ENCODE results near the gene ZNF446.
"Not testable (repeated sequence)": the region's sequence is repeated elsewhere in the genome, so short reads cannot be mapped to it uniquely, and the experiment has no call there.

ZNF446 gene

DNA sequence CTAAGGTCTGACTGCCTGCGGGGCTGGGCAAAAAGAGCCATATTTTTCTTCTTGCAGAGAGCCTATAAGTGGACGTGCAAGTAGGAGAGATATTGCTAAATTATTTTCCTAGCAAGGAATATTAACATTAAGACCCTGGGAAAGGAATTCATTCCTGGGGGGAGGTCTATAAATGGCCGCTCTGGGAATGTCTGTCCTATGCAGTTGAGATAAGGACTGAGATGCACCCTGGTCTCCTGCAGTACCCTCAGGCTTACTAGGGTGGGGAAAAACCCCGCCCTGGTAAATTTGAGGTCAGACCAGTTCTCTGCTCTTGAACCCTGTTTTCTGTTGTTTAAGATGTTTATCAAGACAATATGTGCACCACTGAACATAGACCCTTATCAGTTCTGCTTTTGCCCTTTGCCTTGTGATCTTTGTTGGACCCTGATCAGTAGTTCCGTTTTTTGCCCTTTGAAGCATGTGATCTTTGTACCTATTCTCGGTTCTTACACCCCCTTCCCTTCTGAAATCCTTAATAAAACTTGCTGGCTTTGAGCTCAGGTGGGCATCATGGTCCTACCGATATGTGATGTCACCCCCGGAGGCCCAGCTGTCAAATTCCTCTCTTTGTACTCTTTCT, 31.6 kb downstream of the ZNF446 start:
- not testable (repeated sequence) for DNase-seq

DNA sequence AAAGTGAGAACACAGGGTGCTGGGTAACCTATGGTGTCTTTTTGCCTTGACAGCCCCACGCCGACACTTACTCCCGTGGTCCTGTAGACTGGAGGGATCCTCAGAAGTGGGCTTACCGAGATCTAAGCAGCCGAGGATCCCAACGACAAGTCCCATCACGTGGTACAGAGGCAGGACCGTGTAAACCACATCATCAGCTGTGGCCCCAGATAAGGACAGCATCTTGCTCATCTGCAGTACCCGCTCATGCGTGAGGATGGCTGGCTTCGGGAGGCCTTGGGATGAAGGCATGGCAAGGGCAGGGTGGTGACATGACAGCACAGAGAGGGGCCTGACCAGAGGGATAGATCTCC, 33.6 kb downstream of the ZNF446 start:
- no peak for DNase-seq

DNA sequence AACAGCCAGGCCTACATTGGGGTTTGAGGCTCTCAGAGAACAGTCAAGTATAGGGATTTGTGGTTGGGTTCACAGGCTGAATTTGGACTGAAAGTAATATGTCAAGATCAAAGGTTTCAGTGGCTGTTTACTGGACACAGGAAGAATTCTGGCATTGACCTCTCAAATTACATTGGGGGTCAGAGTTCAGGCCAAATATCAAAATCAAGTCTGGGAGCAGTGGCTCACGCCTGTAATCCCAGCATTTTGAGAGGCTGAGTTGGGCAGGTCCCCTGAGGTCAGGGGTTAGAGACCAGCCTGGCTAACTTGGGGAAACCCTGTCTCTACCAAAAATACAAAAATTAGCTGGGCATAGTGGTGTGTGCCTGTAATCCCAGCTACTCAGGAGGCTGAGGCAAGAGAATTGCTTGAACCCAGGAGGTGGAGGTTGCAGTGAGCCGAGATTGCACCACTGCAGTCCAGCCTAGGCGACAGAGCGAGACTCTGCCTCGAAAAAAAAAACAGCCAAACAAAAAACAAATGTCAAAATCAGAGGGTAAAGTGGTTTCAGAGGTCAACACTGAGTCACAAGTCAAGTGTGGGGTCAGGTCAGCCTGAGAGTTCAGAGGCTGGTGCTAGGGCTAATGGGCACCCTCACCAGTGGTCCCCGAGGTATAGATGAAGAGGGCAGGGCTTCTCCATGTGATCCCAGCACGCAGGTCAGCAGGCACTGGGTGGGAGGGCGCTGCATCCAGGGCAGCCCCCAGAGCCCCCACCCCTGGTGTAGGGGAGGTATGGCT, 34.1 kb downstream of the ZNF446 start:
- no peak for DNase-seq

DNA sequence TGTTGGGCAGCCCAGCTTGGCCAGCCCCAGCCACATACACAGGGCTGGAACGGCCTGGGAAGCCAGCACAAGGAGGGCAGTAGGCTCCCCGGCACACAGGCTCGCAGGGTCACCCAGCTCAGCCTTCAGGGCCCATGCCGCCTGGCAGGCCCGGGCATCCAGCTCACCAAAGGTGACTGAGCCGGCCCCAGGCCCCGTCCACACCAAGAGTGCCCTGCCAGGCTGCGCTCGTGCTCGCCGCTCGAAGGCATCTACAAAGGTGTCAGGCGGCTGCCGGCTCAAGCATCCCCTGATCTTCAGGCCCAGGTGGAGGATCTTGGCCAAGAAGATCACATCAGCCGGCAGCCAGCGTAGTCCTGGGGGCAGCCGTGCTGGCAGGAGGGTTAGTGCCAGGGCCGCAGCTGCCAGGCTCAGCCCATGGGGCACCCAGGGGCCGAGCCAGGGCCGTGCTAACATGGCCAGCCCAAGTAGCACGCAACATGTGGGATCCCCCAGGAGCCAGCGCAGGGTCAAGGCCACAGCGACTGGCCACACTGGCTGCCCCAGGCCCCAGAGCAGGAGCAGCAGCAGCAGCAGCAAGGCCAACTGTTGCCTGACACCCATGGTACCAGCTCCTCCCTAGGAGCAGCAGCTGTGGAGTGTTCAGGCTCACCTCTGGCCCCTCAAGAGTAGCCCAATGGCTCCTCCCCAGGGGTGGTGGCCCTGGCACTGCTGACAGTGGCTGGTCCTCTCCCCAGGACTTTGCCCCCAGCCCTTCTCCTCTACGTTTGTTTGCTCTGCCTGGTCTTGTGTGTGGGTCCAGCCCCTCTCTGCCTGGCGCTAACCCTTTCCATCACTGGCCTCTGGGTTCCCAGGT, 35.4 kb downstream of the ZNF446 start, which contains the start of gene SLC27A5:
Gene SLC27A5 (minus strand): TSS at position 640 of the 856 bp plus-strand sequence. CDS start 37 bp downstream, at position 603.
- no peak for DNase-seq

DNA sequence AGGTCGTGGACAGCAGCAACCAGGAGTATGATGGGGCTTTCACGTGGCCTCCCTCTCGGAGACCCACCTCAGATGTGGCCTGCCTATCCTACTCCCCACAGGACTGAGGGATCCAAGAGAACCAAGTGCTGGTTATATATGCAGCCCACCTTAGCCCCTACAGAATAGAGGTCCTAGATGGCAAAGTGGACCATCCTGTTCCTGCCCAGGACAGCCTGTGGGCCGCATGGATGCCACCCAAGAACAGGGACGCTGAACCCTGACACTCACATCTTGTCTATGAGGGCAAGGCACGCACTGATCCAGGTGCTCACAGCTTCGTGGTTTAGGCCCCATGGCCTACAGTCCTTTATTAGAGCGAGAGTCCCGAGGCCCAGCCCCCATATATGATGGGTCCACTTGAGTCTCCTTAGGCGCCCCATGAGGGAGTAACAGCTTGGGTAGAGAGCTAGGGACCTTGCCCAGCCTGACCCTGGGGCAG, 37.1 kb downstream of the ZNF446 start:
- no peak for DNase-seq

DNA sequence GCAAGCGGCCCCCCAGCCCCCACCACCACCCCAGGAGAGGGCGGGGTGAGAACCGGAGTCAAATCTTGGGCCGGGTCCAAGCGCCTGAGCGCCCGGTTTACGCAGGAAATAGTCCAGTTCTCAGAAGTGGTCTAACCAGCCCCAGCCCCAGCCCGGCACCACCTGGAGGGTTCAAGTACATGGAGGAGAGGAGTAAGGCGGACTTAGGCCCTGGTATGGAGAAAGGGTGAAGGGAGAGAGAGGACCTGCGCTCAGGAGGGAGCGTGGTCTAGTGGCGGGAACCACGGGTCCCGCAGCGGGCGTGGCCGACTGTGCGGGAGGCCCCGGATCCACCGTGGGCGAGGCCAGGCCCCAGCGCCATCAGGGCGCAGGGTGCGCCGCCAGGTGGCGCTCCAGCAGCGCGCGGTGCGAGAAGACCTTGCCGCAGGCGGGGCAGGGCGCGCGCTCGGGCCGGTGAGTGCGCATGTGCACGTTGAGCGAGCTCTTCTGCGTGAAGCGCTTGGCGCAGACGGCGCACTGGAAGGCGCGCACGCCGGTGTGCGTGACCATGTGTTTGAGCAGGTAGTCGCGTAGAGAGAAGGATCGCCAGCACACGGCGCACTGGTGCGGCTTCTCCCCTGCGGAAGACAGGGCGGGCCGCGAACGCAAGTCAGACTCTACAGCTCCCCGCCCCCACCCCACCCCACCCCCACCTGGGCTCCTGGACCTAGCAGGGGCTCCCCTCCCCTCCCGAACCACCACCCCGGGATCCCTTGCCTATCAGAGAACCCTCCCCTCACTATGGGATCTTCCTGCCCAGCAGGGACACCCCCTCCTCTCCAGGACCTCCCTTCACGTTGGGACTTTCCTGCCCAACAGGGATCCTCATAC, 37.8 kb downstream of the ZNF446 start:
- DNase-seq: peak; percentile 71

DNA sequence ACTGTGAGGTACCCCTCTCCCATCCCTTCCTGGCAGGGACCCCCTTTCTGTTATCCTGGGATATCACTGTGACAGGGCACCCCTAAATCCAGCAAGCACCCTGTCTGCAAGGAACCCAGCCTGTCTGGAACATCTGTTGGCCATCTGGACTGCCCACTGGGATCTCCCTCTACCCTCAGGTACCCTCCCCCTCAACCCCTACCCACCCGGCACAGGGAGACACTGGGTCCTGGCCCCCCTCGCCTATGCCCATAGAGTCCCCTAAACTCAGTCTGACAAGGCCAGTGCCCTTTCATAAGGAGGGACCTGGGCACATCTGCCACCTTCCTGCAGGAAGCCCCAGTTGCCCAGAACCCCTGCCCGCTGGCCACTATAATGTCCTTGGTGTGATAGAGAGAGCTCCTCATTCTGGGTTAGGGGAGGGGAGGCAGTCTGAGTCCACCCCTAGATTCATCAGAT, 38.4 kb downstream of the ZNF446 start:
- DNase-seq: no peak

DNA sequence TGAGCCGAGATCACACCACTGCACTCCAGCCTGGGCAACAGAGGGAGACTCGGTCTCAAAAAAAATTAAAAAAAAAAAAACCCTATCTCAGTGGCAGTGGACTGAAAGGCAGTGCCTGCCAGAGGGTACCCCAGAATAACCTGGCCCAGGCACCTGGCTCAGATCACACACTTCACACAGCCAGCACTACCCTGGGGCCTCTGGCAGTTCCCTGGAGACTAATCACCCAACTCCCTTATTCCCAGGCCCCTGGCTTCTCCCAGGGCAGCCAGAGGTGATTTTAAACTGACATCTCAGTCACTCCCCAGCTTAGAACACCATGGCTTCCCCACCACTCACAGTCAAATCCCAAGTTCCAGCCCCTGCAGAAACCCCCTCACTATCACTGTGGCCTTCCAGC, 39.1 kb downstream of the ZNF446 start:
- DNase-seq: no peak

DNA sequence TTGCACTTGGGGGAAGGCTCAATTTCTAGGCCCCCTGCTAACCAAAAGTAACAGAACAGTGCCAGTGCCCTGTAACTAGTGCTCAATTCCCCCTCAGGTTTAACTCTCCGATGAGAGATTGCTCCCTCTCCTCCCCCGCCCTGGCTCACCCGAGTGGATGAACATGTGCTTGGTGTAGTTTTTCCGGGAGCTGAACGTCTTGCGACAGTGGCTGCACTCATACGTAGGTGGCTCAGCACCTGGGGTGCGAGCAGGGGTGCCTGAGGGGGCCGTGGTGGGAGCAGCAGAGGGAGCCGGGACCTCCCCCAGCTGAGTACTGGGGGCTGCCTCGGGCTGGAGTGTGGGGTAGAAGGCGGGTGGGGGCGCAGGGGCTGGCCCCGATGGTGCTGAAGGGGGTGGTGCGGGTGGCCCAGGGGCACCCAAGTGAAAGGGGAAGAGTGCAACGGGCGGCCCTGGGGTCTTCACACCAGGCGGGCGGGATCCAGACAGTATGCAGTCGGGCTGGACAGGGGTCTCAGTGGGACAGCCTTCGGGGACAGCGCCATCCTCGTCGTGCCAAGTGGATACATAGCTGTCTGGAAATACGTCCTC, 40.2 kb downstream of the ZNF446 start:
- DNase-seq: no peak

DNA sequence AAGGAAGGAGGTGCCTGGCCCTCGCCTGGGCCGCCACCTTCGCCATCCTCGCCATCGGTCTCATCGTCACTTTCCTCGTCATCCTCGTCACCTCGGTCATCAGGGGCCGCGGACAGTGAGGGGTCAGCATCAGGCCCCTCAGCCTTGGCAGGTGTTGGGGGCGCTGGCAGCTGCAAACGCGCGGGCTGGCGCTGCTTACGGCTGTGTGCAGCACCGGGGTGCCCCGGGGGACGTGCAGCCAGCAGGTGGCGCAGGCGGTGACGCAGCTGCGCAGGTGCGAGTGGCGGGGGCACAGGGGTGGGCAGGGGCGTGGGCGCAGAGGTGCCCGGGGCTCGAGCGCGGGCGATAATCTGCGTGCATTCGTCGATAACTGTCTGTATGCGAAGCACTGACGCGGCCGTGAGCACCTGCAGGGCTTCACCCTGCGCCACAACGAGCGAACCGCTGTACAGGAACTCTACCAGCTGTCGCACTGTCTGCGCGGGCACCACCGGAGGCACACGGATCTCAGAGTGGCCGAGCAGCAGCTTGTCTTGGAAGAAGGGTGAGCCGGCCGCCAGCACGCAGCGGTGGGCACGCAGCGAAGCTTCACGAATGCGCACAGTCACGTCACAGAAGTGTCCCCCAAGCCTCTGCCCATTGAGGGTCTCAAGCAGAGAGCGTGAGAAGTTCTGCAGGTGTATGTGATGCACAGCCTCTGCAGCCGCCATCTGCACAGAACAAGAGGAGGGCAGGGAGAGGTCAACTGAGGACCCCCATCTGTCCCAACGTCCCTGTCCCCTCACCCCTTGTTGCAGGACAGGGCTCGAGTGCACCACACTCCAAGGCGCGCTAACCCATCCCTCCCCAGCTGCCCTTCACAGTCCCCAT, 41.0 kb downstream of the ZNF446 start:
- no peak for DNase-seq

DNA sequence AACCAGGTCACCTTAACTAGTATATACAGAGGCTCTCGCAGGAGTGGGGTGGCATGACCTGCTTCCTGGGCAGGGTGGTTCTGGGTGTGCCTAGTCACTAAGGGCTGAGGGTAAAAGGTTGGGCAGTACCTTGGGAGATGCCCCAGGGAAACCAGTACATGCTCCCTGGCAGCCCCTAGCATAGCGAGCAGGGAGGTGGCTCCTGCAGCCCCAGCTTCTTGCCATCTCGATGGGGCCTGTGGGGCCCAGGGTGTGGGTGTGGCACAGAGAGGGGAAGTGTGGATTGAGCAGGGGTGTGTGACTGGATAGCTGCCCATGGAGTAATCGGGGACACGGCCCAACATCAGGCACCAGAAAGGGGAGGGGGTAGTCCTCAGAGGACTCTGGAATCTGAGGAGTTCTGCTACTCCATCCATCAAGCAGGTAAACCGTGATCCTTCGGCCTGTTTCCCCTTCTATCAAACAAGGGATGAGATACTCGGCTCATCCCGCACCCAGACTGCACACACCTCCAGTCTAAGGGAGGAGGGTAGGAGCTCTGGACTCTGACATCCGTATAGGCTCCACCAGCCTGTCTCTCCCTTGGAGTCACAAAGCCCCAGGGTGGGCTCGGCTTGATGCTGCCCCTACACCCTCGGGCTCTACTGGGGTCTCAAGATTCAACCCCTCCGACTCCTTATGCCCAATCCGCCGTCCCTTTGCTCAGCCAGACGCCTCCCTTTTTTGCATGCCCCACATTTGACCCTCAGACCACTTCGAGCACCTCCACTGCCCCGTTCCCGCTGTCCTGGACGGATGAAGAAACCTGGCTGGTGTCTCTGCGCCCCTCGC, 42.3 kb downstream of the ZNF446 start:
- no peak for DNase-seq

DNA sequence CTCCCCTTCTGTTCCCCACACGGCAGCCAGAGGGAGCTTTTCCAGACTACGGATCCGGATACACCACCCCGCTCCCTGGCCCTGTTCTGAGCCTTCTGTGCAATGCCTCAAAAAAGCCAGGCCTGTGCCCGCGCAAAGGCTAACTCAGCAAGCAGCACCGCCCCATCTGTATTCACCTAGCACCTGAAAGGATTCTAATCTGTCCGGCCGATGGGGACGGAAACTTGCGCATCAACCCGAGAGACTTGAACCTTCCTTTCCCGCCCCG, 42.9 kb downstream of the ZNF446 start:
- peak; percentile 60 for DNase-seq

DNA sequence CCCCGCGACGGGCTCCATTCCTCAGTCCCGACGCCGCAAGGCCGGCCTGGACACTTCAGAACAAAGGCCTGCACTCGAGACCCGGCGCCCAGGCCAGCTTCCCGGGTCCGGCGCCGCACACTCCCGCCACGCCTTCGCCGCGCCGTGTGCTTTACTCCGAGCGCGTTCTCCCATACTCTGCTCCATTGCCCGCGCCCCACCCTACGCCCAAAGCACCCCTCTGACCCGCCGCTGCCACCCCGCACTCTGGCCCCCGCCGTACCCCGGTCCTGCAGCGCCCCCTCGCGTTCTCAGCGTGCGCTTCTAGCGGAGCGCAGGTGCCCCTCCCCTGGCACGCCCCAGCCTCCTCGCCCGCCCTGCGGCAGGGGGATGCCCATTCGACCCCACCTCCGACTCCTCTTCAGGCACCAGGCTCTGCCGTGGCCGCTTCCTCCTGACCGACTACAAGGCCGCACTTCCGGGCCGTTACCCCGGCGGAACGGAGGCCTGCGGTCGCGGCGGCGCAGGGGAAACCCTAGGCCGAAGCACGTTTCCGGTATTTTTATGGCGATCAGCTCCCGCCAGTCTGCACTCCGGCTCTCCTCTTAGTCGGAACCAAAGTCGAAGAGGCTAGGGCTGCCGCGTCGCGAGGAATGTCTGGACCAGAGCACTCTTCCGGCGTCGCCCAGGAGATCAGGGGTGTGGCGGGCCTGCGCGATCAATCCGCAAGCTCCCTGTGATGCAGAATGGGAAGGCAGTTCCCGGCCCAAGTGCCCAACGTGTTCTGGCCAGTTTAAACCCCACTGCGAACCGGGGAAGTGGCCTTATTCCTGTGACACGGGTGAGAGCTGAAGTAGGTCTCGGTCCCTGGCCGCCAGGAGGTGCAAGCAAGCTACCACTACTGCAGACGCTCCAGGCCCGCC, 43.5 kb downstream of the ZNF446 start, which contains the start of gene ZBTB45:
Gene ZBTB45 (minus strand): TSS at position 456 of the 902 bp plus-strand sequence. CDS start 2,137 bp downstream, outside the sequence.
- peak; percentile 91 for DNase-seq

DNA sequence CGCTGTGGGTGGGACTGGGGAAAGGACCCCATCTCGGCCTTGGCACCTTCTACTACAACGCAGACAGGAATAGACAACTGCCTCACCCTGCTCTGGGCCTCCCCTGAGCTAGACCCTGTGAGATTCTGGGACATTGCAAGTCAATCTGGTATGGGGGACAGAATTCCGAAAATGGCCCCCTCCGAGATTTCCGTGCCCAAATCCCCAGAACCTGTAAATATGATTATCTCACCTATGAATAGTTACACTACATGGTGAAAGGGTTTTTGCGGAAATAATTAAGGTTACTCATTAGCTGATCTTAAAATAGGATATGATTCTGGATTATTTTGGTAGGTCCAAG, 44.1 kb downstream of the ZNF446 start:
- DNase-seq: no peak

DNA sequence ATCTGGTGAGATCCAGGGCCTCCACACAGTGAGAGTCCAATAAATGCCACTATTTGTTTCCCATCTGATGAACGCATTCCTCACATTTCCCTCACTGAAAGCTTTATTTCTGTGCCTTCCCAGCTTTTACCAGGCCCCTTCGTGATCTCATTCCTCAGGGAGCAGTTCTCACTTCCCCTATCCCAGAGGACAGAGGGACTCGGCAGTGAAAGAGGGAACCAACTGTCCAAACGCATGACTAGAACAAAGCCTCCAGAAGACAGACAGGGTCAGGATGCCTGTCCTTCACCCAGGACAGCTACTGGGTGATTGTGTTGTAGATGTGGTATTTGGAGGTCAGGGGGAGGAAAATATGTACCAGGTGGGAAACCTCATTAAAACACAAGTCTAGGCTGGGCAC, 45.5 kb downstream of the ZNF446 start:
- no peak for DNase-seq

DNA sequence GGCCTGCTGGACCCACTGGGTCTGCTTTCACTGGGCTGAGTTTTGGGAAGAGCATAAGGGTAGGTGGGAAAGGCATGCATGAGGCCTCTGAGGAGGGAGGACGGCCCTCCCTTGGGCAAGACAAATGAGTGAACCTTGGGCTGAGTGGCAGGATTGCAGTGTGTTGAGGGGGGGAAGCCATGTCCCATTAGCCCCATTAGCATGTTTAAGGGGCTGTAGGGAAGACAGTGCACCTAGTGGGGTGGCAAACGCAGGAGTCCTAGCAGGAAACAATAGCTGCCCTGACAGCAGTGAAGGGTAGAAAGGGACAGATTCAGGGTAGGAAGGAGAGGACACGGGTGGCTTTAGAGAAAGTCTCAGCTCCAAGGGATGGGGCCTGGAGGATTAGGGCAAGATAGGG, 46.6 kb downstream of the ZNF446 start:
- no peak for DNase-seq

DNA sequence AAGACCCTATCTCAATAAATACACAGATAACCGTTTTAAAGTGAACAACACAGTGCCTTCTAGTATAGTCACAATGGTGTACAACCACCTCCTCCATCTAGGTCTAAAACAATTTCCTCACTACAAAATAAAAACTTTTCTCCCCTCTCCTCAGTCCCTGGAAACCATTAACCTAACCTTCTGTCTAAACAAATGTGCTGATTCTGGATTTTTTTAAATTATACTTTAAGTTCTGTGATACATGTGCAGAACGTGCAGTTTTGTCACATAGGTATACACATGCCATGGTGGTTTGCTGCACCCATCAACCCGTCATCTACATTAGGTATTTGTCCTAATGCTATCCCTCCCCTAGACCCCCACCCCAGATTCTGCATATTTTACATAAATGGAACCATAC, 53.3 kb downstream of the ZNF446 start:
- no peak for DNase-seq
